GM18499 (cell line): ENCODE results near the gene PLEKHA3.
"Not testable (repeated sequence)": the region's sequence is repeated elsewhere in the genome, so short reads cannot be mapped to it uniquely, and the experiment has no call there.

Experiments used
- ATAC-seq: cut with Tn5 transposase; IDR thresholded peaks from one replicate; pipeline ENCODE4 v1.9.1; 2021; ENCODE audit warnings: moderate number of reproducible peaks; ENCODE audit not compliant: insufficient read depth, unreplicated experiment

Gene PLEKHA3

DNA sequence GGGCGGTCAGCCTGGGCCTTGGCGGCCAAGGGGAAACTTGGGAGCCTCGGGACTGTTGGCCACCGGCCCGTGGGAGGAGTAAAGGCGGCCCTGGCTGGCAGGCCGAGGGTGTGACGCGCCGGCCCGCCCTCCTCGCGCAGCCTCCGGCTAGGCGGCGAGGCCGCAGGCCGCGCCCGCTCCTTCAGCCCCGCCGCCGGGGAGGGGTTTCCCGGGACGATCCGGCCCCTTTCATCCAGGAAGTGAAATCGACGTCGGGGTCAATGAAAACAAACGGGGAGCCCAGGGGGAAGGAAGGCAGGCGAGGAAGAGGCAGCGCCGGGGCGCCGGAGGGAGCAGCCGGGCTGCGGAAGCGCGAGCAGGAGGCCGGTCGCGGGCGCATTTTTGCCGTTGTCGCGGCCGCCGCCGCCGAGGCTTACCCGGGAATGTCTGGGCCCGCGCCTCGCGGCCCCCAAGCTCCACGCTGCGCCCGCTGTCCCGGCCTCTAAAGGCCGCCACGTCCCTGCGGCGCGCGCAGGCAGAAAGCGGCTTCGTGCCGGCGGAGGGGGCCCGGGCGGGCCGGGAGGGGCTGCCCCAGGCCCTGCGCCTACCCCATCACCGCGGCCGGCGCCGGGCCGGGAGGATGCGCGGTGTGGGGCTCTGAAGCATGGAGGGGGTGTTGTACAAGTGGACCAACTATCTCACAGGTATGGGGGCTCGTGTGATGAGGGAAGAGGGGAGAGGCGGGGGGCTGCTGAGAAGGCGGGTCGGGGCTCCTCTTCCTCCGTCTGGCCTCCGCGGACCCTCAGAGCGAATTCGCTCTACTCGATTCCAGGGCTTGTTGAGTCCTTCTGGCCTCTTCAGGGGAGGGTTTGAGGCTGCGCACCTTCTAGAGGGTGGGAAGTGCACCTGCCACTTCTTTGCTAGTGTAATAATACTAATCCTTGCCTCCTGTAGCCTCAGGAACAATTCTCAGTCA is at the start of gene PLEKHA3:
TSS of gene PLEKHA3 (plus strand) at position 231 of the 955 bp plus-strand sequence. CDS start at position 644, 413 bp downstream.
- ATAC-seq, result peak; percentile 30

DNA sequence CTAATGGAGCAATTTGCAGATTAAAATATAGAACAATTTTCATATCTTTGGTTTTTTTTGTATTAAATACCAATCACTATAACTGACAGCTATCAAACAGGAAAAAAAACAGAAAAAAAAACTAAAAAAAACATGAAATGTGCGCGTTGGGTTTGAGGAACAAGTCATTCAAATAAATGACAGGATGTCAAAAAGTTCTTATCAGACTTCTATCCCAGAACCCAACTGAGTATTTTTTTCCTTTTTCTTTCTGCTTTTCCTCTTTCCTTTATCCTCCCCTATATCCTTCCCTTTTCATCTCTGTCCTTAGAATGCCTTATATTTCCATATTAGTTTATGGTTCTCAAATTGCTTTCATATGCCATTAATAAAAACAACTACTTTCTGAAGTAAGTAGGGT is 43.6 kb upstream of the PLEKHA3 start:
- no peak for ATAC-seq

- ATAC-seq, result no peak
Measured at GRCh38 chr2:178441426-178441825, 38.8 kb upstream of the PLEKHA3 start.

- ATAC-seq, result no peak
Measured at GRCh38 chr2:178448968-178449661, 31.1 kb upstream of the PLEKHA3 start.

DNA sequence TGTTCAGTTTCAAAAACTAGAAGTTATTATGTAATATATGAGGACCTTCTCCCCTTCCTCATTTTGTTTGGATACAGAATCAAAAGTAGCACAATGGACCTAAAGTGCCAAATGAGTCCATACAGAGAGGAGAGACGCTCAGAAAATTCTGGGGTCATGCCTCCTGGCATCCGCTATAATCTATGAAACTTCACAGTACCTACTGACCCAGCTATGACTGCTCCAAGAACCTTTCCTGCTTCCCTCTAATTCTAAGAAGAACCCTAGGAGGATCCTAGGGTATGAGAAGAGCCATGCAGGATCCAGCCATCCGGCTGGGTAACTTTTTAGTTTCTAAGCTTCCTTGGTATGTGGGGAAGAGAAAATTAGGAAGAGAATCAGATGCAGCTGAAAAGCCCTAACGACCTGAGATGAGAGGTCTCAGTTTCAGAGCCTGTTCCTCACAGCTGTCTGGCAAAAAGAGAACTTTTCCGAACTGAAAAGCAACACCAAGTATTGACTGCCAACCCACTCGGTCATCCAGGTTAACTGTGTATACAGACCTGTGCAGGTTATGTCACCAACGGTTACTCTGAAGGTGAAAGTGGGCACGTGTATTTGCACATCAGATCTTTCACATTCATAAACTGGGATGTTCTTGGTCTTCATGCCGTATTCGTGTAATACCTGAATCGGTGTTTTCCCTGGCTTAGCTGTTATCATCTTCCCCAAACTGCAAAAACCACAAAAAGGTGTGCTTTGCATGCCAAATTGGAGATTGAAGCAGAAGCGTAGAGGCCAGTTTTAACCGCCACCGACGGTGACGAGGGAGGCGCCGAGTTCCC is 30.3 kb upstream of the PLEKHA3 start:
- ATAC-seq, result no peak

DNA sequence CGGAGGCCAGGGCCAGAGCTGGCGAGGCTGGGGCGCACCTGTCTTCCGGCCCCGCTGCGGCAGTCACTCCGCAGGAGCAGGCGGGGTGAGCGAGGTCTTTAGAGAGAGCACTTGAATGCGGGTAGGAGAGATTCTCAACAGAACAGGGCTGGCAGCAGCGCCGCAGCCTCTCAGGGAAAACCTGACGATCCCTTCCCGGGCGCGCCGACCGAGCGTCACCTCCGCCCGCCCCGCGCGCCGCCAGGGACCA is 29.8 kb upstream of the PLEKHA3 start:
- peak; percentile 28 for ATAC-seq

- peak; percentile 53 for ATAC-seq
Measured at GRCh38 chr2:178450774-178451525, 29.3 kb upstream of the PLEKHA3 start, which contains the start of the genes PJVK and PRKRA. TSS of gene PJVK (plus strand) at chr2:178451378. CDS start at chr2:178453410, 2,032 bp downstream. TSS of gene PRKRA (minus strand) at chr2:178451175. CDS start at chr2:178451030, 145 bp downstream.

- no peak for ATAC-seq
Measured at GRCh38 chr2:178452334-178452733, 27.9 kb upstream of the PLEKHA3 start.

DNA sequence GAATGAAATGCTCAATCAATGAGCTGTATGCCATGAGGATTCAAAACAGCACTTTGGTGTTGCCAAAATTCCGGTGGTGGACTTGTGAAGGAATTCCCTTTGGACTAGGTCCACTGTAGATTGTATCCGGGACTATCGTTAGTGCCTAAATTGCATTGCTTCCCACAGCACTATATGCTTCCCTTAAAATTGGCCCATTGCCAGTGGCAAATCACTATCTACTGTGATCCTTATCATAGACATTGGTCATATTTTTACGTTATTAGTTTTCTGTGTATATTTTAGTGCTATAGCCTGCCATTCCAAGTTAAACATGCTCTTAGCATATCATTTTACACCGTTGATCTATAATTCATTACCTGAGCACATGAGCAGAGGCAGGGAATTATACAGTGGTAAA is 27.4 kb upstream of the PLEKHA3 start:
- no peak for ATAC-seq

GRCh38 chr2:178455947-178456346 is 24.3 kb upstream of the PLEKHA3 start:
- ATAC-seq, result no peak

DNA sequence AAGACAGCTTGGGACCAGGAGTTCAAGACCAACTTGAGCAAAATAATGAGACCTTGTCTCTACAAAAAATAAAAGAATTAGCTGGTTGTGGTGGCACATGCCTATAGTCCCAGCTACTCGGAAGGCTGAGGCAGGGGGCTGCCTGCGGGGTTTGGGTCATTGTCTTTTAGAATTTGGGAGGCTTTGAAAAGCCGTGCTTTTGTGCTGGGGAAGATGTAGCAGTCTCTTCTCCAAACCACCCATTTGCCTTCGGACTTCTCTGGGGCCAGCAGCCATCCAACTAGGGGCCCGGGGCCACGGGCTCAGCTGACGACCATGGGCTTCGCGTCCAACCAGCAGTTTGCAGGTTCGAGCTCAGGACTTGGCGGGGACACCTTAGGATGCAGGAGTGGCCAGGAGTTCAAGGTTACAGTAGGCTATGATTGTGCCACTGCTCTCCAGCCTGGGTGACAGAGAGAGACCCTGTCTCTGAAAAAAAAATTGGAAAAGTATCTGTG is 22.8 kb upstream of the PLEKHA3 start:
- no peak for ATAC-seq

GRCh38 chr2:178469219-178469849 is 10.9 kb upstream of the PLEKHA3 start:
- no peak for ATAC-seq

DNA sequence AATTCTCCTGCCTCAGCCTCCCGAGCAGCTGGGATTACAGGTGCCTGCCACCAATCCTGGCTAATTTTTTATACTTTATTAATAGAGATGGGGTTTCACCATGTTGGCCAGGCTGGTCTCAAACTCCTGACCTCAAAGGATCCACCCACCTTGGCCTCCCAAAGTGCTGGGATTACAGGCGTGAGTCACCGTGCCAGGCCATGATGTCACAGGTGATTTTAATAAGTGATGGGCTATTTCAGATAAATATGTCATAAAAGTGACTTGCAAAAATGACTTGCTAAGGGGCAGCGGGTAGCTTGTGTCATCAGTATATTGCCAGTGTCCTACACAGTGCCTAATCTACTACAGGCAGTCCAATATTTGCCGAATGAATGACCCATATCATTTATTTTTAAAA is 8.9 kb upstream of the PLEKHA3 start:
- not testable (repeated sequence) for ATAC-seq

GRCh38 chr2:178473373-178473772 is 6.9 kb upstream of the PLEKHA3 start:
- no peak for ATAC-seq

- no peak for ATAC-seq
Measured at GRCh38 chr2:178473931-178474330, 6.3 kb upstream of the PLEKHA3 start.

DNA sequence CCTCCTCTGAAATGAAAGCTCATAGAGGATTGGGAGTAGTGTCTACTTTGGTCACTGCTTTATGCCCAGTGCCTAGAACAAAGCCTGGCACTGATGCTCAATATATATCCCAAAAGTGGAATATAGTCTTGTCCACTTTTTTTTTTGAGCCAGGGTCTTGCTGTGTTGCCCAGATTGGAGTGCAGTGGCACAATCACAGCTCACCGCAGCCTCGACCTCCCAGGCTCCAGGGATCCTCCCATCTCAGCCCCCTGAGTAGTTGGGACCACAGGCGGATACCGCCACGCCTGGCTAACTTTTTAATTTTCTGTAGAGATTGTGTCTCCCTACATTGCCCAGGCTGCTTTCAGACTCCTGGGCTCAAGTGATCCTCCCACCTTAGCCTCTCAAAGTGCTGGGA is 5.7 kb upstream of the PLEKHA3 start:
- ATAC-seq, result no peak

DNA sequence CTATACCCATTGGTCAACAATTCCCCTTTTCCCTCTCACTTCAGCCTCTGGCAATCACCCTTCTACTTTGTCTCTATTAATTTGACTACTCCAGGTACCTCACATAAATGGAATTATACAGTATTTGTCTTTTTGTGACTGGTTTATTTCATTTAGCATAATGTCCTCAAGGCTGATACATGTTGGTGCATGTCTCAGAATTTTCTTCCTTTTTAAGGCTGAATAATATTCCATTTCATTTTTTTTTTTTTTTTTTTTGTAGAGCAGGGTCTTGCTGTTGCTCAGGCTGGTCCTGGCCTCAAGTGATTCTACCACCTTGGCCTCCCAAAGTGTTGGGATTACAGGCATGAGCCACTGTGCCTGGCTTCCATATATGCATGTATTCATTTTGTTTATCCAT is 3.8 kb upstream of the PLEKHA3 start:
- no peak for ATAC-seq

GRCh38 chr2:178477443-178478129 is 2.7 kb upstream of the PLEKHA3 start:
- no peak for ATAC-seq

DNA sequence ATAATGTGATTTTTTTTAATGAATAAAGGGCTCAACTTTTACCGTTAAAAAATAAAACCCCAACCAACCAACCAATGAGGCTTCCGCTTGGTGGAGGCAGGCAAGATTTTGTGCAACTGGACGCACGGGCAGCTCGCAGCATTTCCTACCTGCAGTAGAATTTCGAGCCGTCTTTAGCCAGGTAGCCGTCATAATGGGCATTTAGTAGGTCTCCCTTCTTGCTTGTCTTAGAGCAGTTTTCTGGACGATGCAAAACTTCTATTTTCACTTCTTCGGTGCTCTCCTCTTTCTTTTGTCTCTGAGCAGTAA is 2.2 kb upstream of the PLEKHA3 start:
- no peak for ATAC-seq
